ENCODE measurements around the gene BRD1. TPM values are rescaled to one million over a fixed set of nuclear protein-coding genes. Genes with fewer than 3 reads are reported as not detected.

The BRD1 gene
- total and polyA plus RNA-seq, 9 of the 15 experiments (the other 6 are each of a cell fraction or from before 2014, with no cell fraction given) = 0.42 to 17.6 (median 5.5) TPM

DNA sequence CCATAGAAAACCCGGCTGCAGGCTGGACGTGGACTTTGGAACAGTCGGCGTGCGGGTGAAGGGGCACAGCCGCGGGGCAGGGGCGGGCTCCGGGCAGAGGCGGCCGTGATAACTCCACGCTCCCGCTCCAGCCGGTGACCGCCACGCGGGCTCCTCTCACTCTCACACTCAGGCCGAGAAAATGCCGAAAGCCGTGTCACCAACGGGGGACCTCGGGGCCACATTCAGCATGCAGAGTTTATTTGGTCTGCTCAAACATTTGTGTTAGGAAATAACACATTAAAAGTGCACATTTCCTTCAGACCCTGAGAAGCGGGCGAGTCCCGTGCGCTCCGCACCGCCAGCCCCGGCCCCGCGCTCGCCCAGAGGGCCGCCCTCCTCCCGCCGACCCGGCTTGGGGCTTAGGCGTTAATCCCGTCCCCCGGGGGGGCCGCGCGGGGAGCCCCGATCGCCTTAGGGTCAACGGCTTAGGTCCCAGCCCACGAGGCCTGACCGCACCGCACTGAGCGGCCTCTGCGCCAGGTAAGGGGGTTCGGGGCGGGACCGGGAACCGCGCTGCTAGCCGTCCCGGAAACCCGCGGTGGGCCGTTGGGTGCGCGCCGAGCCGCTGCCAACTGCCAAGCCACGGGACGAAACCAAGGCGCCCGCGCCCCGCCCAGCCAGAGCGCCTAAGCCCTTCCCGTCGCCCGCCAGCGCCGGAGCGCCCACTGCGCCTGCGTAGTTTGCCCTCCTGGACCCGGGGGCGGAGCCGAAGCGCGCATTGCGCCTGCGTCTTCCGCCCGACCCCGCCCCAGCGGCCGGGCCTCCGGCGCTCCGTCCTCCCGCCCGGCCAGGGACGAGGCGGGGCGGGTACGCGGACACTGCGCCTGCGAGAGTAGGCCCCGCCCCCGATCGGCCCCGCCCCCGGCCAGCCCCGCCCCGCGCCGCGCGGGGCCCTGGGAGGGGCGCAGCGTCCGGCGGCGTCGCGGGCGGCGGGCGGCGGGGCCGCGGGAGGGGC is 25.5 kb upstream of the BRD1 start, which contains the start of gene ZBED4 (continued):
- TF ChIP-seq, protein P1, sequence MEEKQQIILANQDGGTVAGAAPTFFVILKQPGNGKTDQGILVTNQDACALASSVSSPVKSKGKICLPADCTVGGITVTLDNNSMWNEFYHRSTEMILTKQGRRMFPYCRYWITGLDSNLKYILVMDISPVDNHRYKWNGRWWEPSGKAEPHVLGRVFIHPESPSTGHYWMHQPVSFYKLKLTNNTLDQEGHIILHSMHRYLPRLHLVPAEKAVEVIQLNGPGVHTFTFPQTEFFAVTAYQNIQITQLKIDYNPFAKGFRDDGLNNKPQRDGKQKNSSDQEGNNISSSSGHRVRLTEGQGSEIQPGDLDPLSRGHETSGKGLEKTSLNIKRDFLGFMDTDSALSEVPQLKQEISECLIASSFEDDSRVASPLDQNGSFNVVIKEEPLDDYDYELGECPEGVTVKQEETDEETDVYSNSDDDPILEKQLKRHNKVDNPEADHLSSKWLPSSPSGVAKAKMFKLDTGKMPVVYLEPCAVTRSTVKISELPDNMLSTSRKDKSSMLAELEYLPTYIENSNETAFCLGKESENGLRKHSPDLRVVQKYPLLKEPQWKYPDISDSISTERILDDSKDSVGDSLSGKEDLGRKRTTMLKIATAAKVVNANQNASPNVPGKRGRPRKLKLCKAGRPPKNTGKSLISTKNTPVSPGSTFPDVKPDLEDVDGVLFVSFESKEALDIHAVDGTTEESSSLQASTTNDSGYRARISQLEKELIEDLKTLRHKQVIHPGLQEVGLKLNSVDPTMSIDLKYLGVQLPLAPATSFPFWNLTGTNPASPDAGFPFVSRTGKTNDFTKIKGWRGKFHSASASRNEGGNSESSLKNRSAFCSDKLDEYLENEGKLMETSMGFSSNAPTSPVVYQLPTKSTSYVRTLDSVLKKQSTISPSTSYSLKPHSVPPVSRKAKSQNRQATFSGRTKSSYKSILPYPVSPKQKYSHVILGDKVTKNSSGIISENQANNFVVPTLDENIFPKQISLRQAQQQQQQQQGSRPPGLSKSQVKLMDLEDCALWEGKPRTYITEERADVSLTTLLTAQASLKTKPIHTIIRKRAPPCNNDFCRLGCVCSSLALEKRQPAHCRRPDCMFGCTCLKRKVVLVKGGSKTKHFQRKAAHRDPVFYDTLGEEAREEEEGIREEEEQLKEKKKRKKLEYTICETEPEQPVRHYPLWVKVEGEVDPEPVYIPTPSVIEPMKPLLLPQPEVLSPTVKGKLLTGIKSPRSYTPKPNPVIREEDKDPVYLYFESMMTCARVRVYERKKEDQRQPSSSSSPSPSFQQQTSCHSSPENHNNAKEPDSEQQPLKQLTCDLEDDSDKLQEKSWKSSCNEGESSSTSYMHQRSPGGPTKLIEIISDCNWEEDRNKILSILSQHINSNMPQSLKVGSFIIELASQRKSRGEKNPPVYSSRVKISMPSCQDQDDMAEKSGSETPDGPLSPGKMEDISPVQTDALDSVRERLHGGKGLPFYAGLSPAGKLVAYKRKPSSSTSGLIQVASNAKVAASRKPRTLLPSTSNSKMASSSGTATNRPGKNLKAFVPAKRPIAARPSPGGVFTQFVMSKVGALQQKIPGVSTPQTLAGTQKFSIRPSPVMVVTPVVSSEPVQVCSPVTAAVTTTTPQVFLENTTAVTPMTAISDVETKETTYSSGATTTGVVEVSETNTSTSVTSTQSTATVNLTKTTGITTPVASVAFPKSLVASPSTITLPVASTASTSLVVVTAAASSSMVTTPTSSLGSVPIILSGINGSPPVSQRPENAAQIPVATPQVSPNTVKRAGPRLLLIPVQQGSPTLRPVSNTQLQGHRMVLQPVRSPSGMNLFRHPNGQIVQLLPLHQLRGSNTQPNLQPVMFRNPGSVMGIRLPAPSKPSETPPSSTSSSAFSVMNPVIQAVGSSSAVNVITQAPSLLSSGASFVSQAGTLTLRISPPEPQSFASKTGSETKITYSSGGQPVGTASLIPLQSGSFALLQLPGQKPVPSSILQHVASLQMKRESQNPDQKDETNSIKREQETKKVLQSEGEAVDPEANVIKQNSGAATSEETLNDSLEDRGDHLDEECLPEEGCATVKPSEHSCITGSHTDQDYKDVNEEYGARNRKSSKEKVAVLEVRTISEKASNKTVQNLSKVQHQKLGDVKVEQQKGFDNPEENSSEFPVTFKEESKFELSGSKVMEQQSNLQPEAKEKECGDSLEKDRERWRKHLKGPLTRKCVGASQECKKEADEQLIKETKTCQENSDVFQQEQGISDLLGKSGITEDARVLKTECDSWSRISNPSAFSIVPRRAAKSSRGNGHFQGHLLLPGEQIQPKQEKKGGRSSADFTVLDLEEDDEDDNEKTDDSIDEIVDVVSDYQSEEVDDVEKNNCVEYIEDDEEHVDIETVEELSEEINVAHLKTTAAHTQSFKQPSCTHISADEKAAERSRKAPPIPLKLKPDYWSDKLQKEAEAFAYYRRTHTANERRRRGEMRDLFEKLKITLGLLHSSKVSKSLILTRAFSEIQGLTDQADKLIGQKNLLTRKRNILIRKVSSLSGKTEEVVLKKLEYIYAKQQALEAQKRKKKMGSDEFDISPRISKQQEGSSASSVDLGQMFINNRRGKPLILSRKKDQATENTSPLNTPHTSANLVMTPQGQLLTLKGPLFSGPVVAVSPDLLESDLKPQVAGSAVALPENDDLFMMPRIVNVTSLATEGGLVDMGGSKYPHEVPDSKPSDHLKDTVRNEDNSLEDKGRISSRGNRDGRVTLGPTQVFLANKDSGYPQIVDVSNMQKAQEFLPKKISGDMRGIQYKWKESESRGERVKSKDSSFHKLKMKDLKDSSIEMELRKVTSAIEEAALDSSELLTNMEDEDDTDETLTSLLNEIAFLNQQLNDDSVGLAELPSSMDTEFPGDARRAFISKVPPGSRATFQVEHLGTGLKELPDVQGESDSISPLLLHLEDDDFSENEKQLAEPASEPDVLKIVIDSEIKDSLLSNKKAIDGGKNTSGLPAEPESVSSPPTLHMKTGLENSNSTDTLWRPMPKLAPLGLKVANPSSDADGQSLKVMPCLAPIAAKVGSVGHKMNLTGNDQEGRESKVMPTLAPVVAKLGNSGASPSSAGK (IDR thresholded peaks at IDR 0.05) = peak; percentile 61
- peak; percentile 69 for TF ChIP-seq MYC (IDR thresholded peaks at IDR 0.05; ENCODE audit: low read depth, low read length)
- TF ChIP-seq MYC (CRISPR knock-in tag; IDR thresholded peaks at IDR 0.05; ENCODE audit: borderline replicate concordance, low read depth) = no peak
- peak; percentile 52 for TF ChIP-seq PHF20 (IDR thresholded peaks at IDR 0.05; ENCODE audit: partially characterized antibody)
- no peak for TF ChIP-seq ZNF449 (CRISPR knock-in tag; IDR thresholded peaks at IDR 0.05)
- peak; percentile 79 for TF ChIP-seq KDM5B (IDR thresholded peaks at IDR 0.05; ENCODE audit: insufficient replicate concordance, low read depth, low read length)
- 0 out of 2 replicates have a peak, but pooled peaks have one; percentile 35 for TF ChIP-seq NFIC (IDR thresholded peaks at IDR 0.05)
- 0 out of 2 replicates have a peak, but pooled peaks have one; percentile 33 for TF ChIP-seq RB1 (IDR thresholded peaks at IDR 0.05; ENCODE audit: low read depth)
- TF ChIP-seq HOXB6 (CRISPR knock-in tag; IDR thresholded peaks at IDR 0.05; ENCODE audit: borderline replicate concordance) = no peak
- TF ChIP-seq NR0B1 (IDR thresholded peaks at IDR 0.05; ENCODE audit: partially characterized antibody) = no peak
- 0 out of 2 replicates have a peak, but pooled peaks have one; percentile 41 for TF ChIP-seq ETV5 (CRISPR knock-in tag; IDR thresholded peaks at IDR 0.05; ENCODE audit: low read depth)
- TF ChIP-seq L3MBTL2 (IDR thresholded peaks at IDR 0.05) = peak; percentile 78

All from K562 (cell line).